GM19397 (cell line): ENCODE results near the gene FBXO44.
A peak's percentile ranks its signal among the peaks of the same experiment; 100 is the strongest.
"Not testable (repeated sequence)": the region's sequence is repeated elsewhere in the genome, so short reads cannot be mapped to it uniquely, and the experiment has no call there.

ENCODE experiments used
- ATAC-seq: cut with Tn5 transposase; IDR thresholded peaks from one replicate; pipeline ENCODE4 v1.9.1; 2021; ENCODE audit warnings: mild to moderate bottlenecking, moderate library complexity; ENCODE audit not compliant: unreplicated experiment

Gene FBXO44

DNA sequence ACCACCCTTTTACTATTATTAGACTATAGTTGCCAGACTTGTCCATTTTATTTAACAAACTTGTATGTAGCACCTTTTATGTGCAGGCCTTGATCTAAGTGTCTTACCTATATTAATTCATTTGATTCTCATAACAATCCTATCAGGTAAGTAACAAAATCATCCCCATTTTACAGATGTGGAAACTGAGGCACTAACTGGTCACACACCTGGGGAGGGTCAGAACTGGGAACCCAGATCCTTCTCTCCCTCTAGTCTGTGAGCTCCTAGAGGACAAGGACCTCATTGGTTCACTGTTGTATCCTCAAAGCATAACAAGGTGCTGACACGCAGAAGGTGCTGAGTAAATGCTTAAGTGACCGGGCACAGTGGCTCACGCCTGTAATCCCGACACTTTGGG is 15.3 kb upstream of the FBXO44 start:
- ATAC-seq, result no peak

- ATAC-seq, result no peak
Observed at GRCh38 chr1:11640101-11640500, 14.6 kb upstream of the FBXO44 start.

- ATAC-seq, result no peak
Observed at GRCh38 chr1:11640944-11641343, 13.7 kb upstream of the FBXO44 start.

DNA sequence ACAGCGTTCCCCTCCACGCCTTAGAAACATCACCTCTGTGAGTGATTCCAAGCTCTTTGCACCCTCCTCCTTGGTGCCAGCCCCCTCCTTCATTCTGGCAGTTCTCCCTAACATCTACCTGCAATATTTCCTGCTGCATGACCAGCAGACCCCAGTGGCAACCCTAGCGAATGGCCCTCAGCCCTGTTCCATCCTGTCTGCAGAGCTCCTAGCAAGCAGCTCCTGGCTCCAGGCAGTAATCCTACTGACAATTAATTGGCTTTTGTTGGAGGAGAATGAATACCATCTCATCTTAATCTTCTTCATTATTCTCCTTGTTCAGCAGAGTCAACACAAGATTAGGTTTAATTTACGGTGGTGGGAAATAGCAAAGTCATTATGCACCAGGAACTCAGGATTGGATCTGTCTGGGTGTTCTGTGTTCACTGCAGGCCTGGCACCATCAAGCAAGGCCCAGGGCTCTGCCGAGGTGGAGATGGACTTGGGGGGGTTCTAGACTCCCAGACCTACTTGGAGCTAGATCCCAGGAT is 12.8 kb upstream of the FBXO44 start:
- no peak for ATAC-seq

DNA sequence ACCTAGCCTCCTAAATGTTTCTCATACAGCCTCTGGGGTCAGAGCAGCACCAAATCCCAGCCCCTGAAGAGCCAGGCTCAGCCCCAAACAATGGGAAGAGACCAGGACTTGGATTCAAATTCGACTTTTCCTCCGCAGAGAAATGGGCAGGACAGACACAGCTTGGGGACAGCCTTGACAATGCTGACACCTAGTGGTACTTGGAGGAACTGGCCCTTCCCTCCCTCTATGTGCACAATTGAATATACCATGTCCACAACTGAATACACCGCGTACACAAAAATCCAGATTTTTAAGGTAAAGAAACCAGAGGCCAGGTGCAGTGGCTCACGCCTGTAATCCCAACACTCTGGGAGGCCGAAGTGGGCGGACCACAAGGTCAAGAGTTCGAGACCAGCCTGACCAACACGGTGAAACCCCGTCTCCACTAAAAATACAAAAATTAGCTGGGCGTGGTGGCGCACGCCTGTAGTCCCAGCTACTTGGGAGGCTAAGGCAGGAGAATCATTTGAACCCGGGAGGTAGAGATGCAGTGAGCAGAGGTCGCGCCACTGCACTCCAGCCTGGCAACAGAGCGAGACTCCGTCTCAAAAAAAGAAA is 12.2 kb upstream of the FBXO44 start:
- not testable (repeated sequence) for ATAC-seq

GRCh38 chr1:11643782-11644181 is 10.9 kb upstream of the FBXO44 start:
- no peak for ATAC-seq

DNA sequence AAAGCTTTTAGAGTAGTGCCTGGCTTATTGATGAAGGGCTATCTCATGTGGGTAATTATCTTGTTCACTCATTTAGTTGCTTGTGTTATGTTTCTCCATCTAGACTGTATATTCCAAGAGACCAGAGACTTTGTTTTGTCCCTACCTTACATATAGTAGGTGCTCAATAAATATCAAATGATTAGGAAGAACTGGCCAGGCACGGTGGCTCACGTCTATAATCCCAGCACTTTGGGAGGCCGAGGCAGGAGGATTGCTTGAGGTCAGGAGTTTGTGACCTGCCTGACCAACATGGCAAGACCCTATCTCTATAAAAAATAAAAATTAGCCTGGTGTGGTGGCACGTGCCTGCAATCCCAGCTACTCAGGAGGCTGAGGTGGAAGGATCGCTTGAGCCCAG is 9.4 kb upstream of the FBXO44 start:
- ATAC-seq, result no peak

DNA sequence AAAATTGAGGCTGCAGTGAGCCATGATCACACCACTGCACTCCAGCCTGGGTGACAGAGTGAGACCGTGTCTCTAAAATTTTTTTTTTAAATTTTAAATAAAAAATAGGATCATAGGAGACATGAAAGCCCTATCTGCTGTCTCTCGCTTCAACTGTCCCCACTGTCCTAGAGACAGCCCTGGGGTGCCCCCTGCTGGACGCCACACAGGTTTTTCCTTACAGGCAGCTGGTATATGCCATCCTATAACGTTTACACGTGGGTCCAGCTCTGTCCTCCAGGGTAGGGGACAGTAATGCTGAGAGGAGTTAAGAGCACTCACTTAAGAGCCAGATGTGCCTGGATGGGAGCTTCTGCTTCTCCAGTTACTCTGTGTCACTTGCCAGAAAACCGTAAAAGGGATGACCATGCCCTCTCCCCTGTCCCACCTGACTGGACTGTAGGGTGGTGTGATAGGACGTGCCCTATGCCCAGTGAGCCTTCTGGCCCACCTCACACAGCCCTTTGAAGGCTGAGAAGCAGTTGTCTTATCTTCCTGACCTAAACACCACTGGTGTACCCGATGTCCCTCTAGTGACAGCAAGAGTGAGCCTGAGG is 8.9 kb upstream of the FBXO44 start:
- ATAC-seq, result no peak

DNA sequence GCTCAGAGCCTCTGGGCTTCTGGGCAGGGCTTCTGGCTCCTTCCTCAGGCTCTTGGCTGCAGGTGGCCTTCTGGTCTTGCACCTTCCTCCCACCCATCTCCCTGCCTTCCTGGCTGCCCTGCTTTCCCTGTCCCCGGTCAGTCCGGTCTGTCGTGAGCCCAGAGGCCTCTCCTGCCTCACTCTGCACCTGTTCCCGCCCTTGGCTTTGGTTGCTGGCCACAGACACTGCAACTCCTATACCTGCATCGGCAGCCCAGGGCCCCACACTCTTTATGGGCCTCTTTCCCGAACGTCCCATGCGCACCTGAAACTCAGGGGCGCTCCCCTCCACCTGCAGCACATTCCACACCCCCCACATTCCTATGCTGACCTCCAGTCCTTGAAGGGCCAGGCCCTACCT is 8.4 kb upstream of the FBXO44 start:
- ATAC-seq, result no peak

DNA sequence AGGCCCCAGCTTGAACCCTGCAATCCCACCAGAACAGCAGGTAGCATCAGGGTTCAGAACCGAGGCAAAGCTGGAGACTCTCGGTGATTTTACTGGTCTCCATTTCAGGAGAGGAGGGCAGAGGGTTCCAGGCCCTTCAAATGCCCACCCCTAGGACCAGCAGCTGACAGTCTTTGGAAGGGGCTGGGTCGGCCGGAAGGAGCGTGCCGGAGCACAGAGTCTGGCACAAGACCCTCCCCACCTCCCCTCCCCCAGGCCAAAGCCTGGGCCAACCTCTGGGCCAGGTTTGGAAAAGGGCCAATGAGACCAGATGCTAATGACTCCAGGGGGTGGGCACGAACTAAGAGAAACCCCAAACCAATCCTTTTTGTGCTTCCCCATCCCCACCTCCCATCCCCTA is 7.3 kb upstream of the FBXO44 start:
- ATAC-seq, result no peak

DNA sequence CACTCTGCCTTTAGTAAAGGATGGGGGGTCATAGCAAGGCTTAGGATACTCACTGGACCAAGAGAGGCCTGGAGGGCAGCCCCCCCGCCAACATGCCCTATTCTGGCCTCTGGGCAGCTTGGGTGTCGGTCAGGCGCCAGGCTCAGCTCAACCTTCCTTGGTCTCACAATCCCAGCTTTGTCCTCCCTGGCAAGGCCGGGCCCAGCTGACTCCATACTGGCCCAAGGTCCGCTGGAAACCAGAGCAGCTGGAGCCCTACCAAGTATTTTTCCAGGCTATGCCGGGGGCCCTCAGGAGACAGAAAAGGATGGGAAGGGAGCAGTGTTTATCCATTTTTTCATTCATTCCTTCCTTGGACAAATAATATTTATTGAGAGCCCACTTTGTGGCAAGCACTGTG is 6.6 kb upstream of the FBXO44 start:
- ATAC-seq, result no peak

DNA sequence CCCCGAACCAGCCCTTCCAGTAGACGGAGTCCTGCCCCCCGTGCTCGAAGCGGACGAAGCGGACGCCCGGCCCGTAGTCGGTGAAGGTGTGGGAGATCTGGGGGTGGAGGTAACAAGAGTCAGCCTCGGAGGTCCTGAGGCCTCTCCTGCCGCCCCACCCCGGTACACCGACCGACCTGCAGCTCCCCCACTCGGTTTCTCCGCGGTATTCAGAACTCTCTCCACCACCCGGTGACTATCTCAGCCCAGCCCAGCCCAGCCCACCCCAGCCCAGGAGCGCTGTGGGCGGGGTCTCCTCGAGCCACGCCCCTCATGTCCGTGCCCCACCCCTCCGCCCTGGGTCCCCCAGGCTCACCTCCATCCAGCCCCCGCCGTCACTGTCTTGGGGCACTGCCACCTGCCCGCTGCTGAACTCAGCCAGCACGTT is 5.9 kb upstream of the FBXO44 start:
- ATAC-seq, result no peak

GRCh38 chr1:11649237-11649623 is 5.4 kb upstream of the FBXO44 start:
- no peak for ATAC-seq

DNA sequence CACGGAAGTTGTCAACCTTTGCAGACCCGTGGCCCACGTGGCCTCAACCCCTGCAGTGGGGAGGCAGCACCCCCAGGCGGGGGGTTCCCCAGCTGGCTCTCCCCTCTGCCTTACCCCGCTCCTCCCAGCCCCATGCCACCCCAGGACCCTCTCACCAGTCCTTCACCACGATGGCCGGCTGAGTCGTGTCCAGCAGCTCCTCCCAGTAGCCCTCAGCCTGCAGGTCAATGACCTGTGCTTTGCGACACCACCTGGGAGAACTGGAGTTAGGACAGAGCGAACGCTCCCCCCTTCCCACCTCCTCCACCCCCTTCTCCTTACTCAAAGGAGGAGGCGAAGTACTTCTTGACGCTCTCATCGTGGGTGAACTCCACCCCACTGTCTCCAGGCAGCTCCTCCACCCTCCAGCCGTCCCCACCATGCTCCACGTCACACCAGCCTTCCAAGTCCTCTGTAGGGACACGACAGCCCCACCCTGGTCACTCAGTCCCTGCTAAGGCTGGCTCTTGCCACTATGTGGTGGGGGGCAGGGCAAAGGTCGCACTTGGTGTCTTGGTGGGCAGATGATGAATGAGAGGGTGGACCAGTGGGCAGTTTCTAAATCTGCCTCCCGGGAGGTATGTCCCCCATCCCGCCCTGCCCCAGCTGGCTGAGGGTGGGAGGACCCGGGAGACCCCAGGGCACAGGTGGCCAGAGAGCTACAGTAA is 4.9 kb upstream of the FBXO44 start:
- ATAC-seq, result no peak

GRCh38 chr1:11650331-11650991 is 4.2 kb upstream of the FBXO44 start:
- no peak for ATAC-seq

GRCh38 chr1:11651017-11651416 is 3.7 kb upstream of the FBXO44 start:
- ATAC-seq, result no peak

GRCh38 chr1:11652203-11652780 is 2.4 kb upstream of the FBXO44 start:
- ATAC-seq, result no peak

GRCh38 chr1:11653101-11653860 is 1.4 kb upstream of the FBXO44 start:
- ATAC-seq, result no peak

DNA sequence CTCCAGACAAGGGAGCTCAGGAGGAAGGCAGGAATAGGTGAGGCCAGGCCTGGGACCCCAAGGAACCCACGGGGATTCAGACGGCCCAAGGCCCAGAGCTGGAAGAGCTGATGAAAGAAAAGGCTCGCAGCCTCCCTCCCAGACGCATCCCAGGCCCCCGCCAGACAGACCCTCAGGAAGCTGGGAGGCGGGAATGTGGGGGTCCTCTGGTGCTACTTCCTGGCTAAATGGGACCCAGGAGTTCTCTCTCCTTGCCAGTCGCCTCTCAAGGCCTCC is 878 bp upstream of the FBXO44 start:
- no peak for ATAC-seq

DNA sequence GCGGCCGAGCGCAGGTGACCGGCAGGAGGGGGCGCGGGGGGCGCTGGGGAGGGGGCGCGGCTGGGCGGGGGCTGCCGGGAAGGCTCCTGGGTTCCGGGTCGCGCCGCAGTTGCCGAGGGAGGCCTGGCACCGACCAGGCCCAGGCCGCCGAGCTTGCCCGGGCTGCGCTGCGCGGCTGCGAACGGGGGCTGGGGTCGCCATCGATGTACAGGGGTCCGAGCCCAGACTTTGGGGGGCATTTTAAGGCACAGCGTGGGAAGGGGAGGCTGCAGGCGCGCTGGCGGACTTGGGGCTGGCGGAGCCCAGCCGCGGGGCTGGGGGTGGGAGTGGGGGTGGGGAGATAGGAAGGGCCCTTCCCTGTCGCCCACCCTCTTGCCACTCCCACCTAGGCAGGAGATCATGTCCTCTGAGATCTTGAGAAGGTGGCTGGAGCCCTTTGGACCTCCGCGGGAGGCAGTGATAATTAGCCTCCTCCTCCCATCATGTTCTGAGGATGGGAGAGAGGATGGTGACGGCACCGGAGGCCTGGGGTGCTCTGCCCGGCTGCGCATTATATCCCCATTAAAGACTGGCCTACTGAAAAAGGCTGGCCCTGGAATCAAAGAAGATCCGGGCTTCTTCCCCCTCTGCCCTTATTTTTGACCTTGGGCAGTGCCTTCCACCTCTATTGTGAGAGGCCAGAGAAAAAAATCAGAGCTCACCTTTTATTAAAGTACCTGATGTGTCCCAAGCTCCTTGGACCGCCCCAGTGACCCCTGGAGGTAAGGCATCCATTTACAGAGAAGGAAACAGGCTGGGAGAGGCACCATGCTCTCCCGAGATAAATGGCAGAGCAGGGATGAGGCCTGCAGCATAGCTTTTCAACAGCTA is 497 bp downstream of the FBXO44 start:
- peak; percentile 30 for ATAC-seq
